ENCODE data around the gene USB1. TPM values are rescaled to one million over a fixed set of nuclear protein-coding genes. Genes with fewer than 3 reads are reported as not detected.

USB1 gene
- total RNA-seq, 1 donor from 2014 or later = 35.2 TPM

GRCh38 chr16:58034774-58035173 lies 33.6 kb downstream of the USB1 start:
- intact Hi-C loops (cut with micrococcal nuclease) = loop anchor here (5.0 kb wide), 1 partner anchor 93 kb away; the partner anchor contains the start of gene CFAP20
- H3K4me1 ChIP-seq = peaks cover 70% of the 10 kb centered on the region
- H3K9me3 ChIP-seq (replicated peaks) = no peaks in the 10 kb centered on the region
- TF ChIP-seq CTCF (IDR thresholded peaks at IDR 0.05; ENCODE audit: borderline replicate concordance) = no peak
- H3K36me3 ChIP-seq = peaks cover 26% of the 10 kb centered on the region
- DNase-seq = no peak
- peak overlapping the region; percentile 96 for H3K27ac ChIP-seq (replicated peaks)
- H3K27me3 ChIP-seq (ENCODE audit: low read depth) = no peaks in the 10 kb centered on the region
- peak overlapping the region; percentile 24 for H3K4me3 ChIP-seq

GRCh38 chr16:58035356-58036170 lies 34.4 kb downstream of the USB1 start:
- Histone ChIP-seq H3K4me1 (peaks cover 62% of the 10 kb centered on the region), H3K36me3 (peaks cover 34% of the 10 kb centered on the region), H3K27ac (replicated peaks) (peak overlapping the region; percentile 96), H3K27me3 (ENCODE audit: low read depth) (no peaks in the 10 kb centered on the region), H3K9me3 (replicated peaks) (no peaks in the 10 kb centered on the region), H3K4me3 (peak overlapping the region; percentile 24)
- no peak for DNase-seq
- intact Hi-C loops (cut with micrococcal nuclease) = no loop called here
- TF ChIP-seq CTCF (IDR thresholded peaks at IDR 0.05; ENCODE audit: borderline replicate concordance) = no peak

GRCh38 chr16:58036943-58037342 lies 35.7 kb downstream of the USB1 start:
- peaks cover 48% of the 10 kb centered on the region for H3K36me3 ChIP-seq
- TF ChIP-seq CTCF (IDR thresholded peaks at IDR 0.05; ENCODE audit: borderline replicate concordance) = no peak
- DNase-seq = no peak
- no peaks in the 10 kb centered on the region for H3K9me3 ChIP-seq (replicated peaks)
- intact Hi-C loops (cut with micrococcal nuclease) = no loop called here
- no peaks in the 10 kb centered on the region for H3K27me3 ChIP-seq (ENCODE audit: low read depth)
- no peak overlapping the region for H3K4me3 ChIP-seq
- no peak overlapping the region for H3K27ac ChIP-seq (replicated peaks)
- peaks cover 48% of the 10 kb centered on the region for H3K4me1 ChIP-seq

GRCh38 chr16:58037365-58038057 lies 36.3 kb downstream of the USB1 start:
- H3K27me3 ChIP-seq (ENCODE audit: low read depth) = no peaks in the 10 kb centered on the region
- no peak for DNase-seq
- H3K4me3 ChIP-seq = no peak overlapping the region
- H3K9me3 ChIP-seq (replicated peaks) = no peaks in the 10 kb centered on the region
- peaks cover 53% of the 10 kb centered on the region for H3K36me3 ChIP-seq
- H3K4me1 ChIP-seq = peaks cover 42% of the 10 kb centered on the region
- intact Hi-C loops (cut with micrococcal nuclease) = no loop called here
- H3K27ac ChIP-seq (replicated peaks) = no peak overlapping the region
- TF ChIP-seq CTCF (IDR thresholded peaks at IDR 0.05; ENCODE audit: borderline replicate concordance) = no peak

- intact Hi-C loops (cut with micrococcal nuclease) = no loop called here
- no peak for TF ChIP-seq CTCF (IDR thresholded peaks at IDR 0.05; ENCODE audit: borderline replicate concordance)
- DNase-seq = no peak
- no peak overlapping the region for H3K27ac ChIP-seq (replicated peaks)
- H3K9me3 ChIP-seq (replicated peaks) = no peaks in the 10 kb centered on the region
- H3K27me3 ChIP-seq (ENCODE audit: low read depth) = no peaks in the 10 kb centered on the region
- peaks cover 61% of the 10 kb centered on the region for H3K36me3 ChIP-seq
- H3K4me3 ChIP-seq = no peak overlapping the region
- H3K4me1 ChIP-seq = peaks cover 35% of the 10 kb centered on the region
These were observed 37.0 kb downstream of the USB1 start for GRCh38 chr16:58038219-58038641.

Measured in left ventricle myocardium inferior (tissue), 1 donor.